CD4-positive, CD25-positive, alpha-beta regulatory T cell (primary cell): Measurements from ENCODE around the gene PPP4R4. TPM values are rescaled to one million over a fixed set of nuclear protein-coding genes. Genes with fewer than 3 reads are reported as not detected.
"Not testable (repeated sequence)": the region's sequence is repeated elsewhere in the genome, so short reads cannot be mapped to it uniquely, and the experiment has no call there.

ENCODE experiments used
- ATAC-seq, 2 donors: fragments of 150-1000 bp; cut with Tn5 transposase; one replicate each; pipeline ENCODE4 v1.10.0; 2021; ENCODE audit warnings: low read depth in 2 of 2, moderate number of reproducible peaks in 2 of 2, moderate library complexity in 1 of 2
- DNase-seq, 3 donors: peaks; one replicate each; pipeline versions ENCODE4 v3.0.0 to v3.0.0-alpha.2; 2012 to 2022; ENCODE audit warnings: mixed read lengths in 1 of 3
- H3K27ac ChIP-seq: one replicate; pipeline ENCODE4 v1.7.0; 2013; ENCODE audit warnings: mild to moderate bottlenecking, low read length; ENCODE audit not compliant: insufficient read depth, poor library complexity, severe bottlenecking
- H3K27me3 ChIP-seq: one replicate; pipeline ENCODE4 v1.7.0; 2013; ENCODE audit warnings: low read length; ENCODE audit not compliant: control insufficient read depth, insufficient read depth
- H3K36me3 ChIP-seq: one replicate; pipeline ENCODE4 v1.7.0; 2013; ENCODE audit warnings: mild to moderate bottlenecking, low read length, moderate library complexity; ENCODE audit not compliant: control insufficient read depth, insufficient read depth
- H3K4me1 ChIP-seq: 2 replicates; pipeline ENCODE4 v1.7.0; 2013; ENCODE audit warnings: mild to moderate bottlenecking, low read length; ENCODE audit not compliant: insufficient read depth, control insufficient read depth, poor library complexity, severe bottlenecking
- H3K4me3 ChIP-seq: one replicate; pipeline ENCODE4 v1.7.0; 2013; ENCODE audit warnings: low read depth, mild to moderate bottlenecking, low read length, moderate library complexity
- H3K9me3 ChIP-seq, 2 experiments: 1 replicate in 1 of 2; 2 replicates in 1 of 2; pipeline ENCODE4 v1.7.0; 2013; ENCODE audit warnings: low read length in 2 of 2, mild to moderate bottlenecking in 1 of 2, moderate library complexity in 1 of 2; ENCODE audit not compliant: control insufficient read depth in 2 of 2
- H3K27ac Mint-ChIP-seq, 3 donors: one replicate each; pipeline ENCODE4 v1.8.0; 2020 to 2022; ENCODE audit warnings: mild to moderate bottlenecking in 3 of 3, mixed read lengths in 3 of 3, moderate library complexity in 2 of 3
- H3K27me3 Mint-ChIP-seq: one replicate; pipeline ENCODE4 v1.8.0; 2022; ENCODE audit warnings: mild to moderate bottlenecking, mixed read lengths
- H3K36me3 Mint-ChIP-seq: one replicate; pipeline ENCODE4 v1.8.0; 2020; ENCODE audit warnings: mixed read lengths
- H3K4me1 Mint-ChIP-seq, 4 donors: one replicate each; pipeline ENCODE4 v1.8.0; 2020 to 2022; ENCODE audit warnings: mixed read lengths in 4 of 4, mild to moderate bottlenecking in 1 of 4
- H3K4me3 Mint-ChIP-seq, 4 donors: one replicate each; pipeline ENCODE4 v1.8.0; 2020 to 2022; ENCODE audit warnings: mild to moderate bottlenecking in 4 of 4, mixed read lengths in 4 of 4, moderate library complexity in 3 of 4
- H3K9me3 Mint-ChIP-seq, 7 donors: one replicate each; pipeline ENCODE4 v1.8.0; 2020 to 2022; ENCODE audit warnings: mixed read lengths in 7 of 7, mild to moderate bottlenecking in 3 of 7, moderate library complexity in 2 of 7
- polyA plus RNA-seq, 4 donors: library from polyadenylated mRNA; unstranded; fragments of 300-500 nt; fragmentation: Illumina TruSeq; gene quantifications; one replicate each; pipeline ENCODE4 v1.2.3, GENCODE V29; 2021
- total RNA-seq: library from RNA; stranded (reverse); gene quantifications from one replicate; pipeline ENCODE4 v1.2.3, GENCODE V29; 2022

The PPP4R4 gene
- total and polyA plus RNA-seq, 5 donors from 2014 or later, result 0.15 to 0.69 (median 0.37) TPM; not detected in 2

GRCh38 chr14:94292872-94293577 lies 118.9 kb downstream of the PPP4R4 start, which contains the start of gene SERPINA10:
Gene SERPINA10 (minus strand): TSS chr14:94293268. CDS start chr14:94290593, 2,675 bp downstream.
- no peaks in the 10 kb centered on the region for H3K27me3 ChIP-seq
- H3K27ac Mint-ChIP-seq, result no peak within 1 kb of the TSS
- no peaks in the 10 kb centered on the region for H3K9me3 ChIP-seq
- H3K4me1 ChIP-seq, result no peaks in the 10 kb centered on the region
- no peak within 1 kb of the TSS for H3K4me3 Mint-ChIP-seq
- H3K27ac ChIP-seq, result no peak within 1 kb of the TSS
- ATAC-seq (no peak), DNase-seq (no peak)
- H3K4me3 ChIP-seq, result no peak within 1 kb of the TSS
- H3K36me3 ChIP-seq, result no peaks in the 10 kb centered on the region
- peaks cover 9% of the 10 kb centered on the region for H3K27me3 Mint-ChIP-seq
- H3K4me1 Mint-ChIP-seq, result no peaks in the 10 kb centered on the region
- H3K36me3 Mint-ChIP-seq, result no peaks in the 10 kb centered on the region
- peaks cover 0 to 2% (median 0%) of the 10 kb centered on the region in 7 donors for H3K9me3 Mint-ChIP-seq

DNA sequence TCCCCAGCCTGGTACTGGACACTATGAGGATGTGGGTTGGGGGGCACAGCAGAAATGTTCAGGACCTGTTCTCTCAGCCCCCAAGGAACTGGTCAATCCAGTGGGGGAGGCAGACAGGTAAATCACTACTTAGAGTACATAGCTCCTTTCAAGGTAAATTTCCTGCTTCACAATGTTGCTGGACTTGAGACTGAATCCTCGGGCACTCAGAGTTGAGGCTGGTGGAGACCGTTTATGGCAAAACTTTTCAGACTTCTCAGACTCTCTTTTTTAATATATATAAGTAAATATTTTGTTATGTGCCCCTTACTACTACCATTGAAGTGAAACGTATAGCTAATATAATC lies 119.4 kb downstream of the PPP4R4 start:
- DNase-seq, result no peak

DNA sequence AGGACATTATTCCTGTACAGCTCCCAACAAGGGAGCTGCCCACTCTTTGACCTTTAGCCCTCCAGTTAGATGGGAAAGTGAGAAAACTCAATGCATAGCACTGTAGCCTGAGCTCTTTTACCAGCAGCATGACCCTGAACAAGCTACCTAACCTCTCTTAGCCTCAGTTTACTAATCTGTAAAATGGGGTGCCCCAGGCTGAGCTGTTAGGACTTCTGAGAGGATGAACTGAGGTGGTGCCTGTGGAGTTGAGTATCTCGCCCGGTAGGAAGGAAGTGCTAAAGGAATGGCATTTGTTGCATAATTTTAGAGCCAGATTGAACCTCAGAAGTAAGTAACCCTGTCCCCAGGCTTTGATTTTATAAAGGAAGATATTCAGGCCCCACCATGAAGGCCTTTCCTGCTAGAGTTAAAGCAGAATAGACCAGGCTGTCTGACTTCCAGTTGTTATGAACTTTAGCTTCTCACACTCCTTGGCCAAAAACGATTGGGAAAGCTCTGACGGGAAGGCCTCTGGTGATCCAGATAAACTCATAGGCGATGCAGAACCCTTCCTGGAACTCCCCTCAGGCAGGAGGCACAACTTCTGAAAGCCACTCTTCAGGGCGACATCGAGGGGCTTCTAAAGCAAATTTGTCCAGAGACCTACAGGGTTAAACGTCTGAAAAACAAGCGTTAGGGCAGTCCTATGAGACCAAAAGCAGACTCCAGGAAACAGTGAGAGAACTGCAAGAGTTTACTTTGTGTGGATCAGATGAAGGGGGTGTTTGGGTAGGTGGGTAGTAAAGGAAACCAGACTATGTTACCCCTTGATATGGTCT lies 121.4 kb downstream of the PPP4R4 start:
- Histone ChIP-seq H3K27me3 (no peaks in the 10 kb centered on the region), H3K4me1 (no peaks in the 10 kb centered on the region), H3K4me3 (no peak overlapping the region), H3K9me3 (no peaks in the 10 kb centered on the region), H3K27ac (no peak overlapping the region), H3K36me3 (no peaks in the 10 kb centered on the region)
- Mint-ChIP-seq H3K27me3 (peaks cover 4% of the 10 kb centered on the region), H3K27ac (no peak overlapping the region), H3K9me3 (peaks cover 0 to 3% (median 0%) of the 10 kb centered on the region in 7 donors), H3K4me3 (no peak overlapping the region), H3K36me3 (no peaks in the 10 kb centered on the region), H3K4me1 (no peaks in the 10 kb centered on the region)
- ATAC-seq, result no peak
- DNase-seq, result no peak

More for the DNA sequence above, 119.4 kb downstream of the PPP4R4 start:
- H3K4me3 ChIP-seq, result no peak overlapping the region
- Mint-ChIP-seq H3K4me1 (no peaks in the 10 kb centered on the region), H3K36me3 (no peaks in the 10 kb centered on the region), H3K9me3 (peaks cover 0 to 2% (median 0%) of the 10 kb centered on the region in 7 donors), H3K27me3 (peaks cover 9% of the 10 kb centered on the region), H3K4me3 (no peak overlapping the region), H3K27ac (no peak overlapping the region)
- no peaks in the 10 kb centered on the region for H3K4me1 ChIP-seq
- H3K27me3 ChIP-seq, result no peaks in the 10 kb centered on the region
- H3K9me3 ChIP-seq, result no peaks in the 10 kb centered on the region
- no peaks in the 10 kb centered on the region for H3K36me3 ChIP-seq
- no peak for ATAC-seq
- H3K27ac ChIP-seq, result no peak overlapping the region

DNA sequence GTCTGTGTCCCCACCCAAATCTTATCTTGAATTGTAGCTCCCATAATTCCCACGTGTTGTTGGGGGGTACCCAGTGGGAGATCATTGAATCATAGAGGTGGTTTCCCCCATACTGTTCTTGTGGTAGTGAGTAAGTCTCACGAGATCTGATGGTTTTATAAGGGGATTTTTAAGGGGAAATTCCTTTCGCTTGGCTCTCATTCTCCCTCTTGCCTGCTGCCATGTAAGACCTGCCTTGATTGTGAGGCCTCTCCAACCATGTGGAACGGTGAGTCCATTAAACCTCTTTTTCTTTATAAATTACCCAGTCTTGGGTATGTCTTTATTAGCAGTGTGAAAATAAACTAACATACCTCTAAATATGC lies 122.0 kb downstream of the PPP4R4 start:
- not testable (repeated sequence) for H3K4me3 Mint-ChIP-seq, H3K27ac Mint-ChIP-seq, H3K4me1 ChIP-seq, H3K36me3 Mint-ChIP-seq, H3K4me3 ChIP-seq, H3K36me3 ChIP-seq, H3K4me1 Mint-ChIP-seq, H3K9me3 Mint-ChIP-seq, H3K27me3 ChIP-seq, H3K9me3 ChIP-seq, DNase-seq, H3K27me3 Mint-ChIP-seq, ATAC-seq, H3K27ac ChIP-seq

GRCh38 chr14:94298130-94298529 lies 124.0 kb downstream of the PPP4R4 start:
- no peaks in the 10 kb centered on the region for H3K36me3 Mint-ChIP-seq
- peaks cover 4% of the 10 kb centered on the region for H3K27me3 Mint-ChIP-seq
- Histone ChIP-seq H3K36me3 (no peaks in the 10 kb centered on the region), H3K27ac (no peak overlapping the region), H3K4me3 (no peak overlapping the region), H3K27me3 (no peaks in the 10 kb centered on the region), H3K4me1 (no peaks in the 10 kb centered on the region), H3K9me3 (no peaks in the 10 kb centered on the region)
- H3K9me3 Mint-ChIP-seq, result peaks cover 0 to 3% (median 0%) of the 10 kb centered on the region in 7 donors
- no peak overlapping the region for H3K4me3 Mint-ChIP-seq
- no peaks in the 10 kb centered on the region for H3K4me1 Mint-ChIP-seq
- ATAC-seq (no peak), DNase-seq (no peak)
- H3K27ac Mint-ChIP-seq, result no peak overlapping the region

DNA sequence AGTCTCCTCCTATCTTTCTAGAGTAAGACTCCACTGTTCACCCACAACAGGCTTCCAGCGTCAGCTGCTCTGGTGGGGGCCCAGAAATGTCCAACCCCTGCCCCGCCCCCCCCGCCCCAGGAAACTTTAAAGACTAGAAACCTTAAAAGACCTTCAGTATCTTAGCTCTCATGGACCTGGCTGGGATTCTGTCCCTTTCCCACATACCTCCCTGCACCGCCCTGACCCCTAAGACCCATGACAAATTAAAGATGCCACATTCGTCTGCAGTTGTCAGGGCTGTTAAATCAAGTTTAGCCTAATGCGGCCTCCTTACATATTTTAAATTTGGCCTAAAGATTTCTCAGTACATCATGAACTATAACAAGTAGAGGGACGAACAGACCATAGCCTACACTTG lies 129.0 kb downstream of the PPP4R4 start:
- Mint-ChIP-seq H3K36me3 (no peaks in the 10 kb centered on the region), H3K4me1 (no peaks in the 10 kb centered on the region), H3K9me3 (peaks cover 0 to 13% (median 5%) of the 10 kb centered on the region in 7 donors), H3K4me3 (no peak overlapping the region), H3K27ac (no peak overlapping the region), H3K27me3 (no peaks in the 10 kb centered on the region)
- ATAC-seq, result no peak
- Histone ChIP-seq H3K36me3 (no peaks in the 10 kb centered on the region), H3K4me1 (no peaks in the 10 kb centered on the region), H3K27me3 (no peaks in the 10 kb centered on the region), H3K4me3 (no peak overlapping the region), H3K27ac (no peak overlapping the region), H3K9me3 (peaks cover 2 to 5% of the 10 kb centered on the region in 2 experiments)
- no peak for DNase-seq

DNA sequence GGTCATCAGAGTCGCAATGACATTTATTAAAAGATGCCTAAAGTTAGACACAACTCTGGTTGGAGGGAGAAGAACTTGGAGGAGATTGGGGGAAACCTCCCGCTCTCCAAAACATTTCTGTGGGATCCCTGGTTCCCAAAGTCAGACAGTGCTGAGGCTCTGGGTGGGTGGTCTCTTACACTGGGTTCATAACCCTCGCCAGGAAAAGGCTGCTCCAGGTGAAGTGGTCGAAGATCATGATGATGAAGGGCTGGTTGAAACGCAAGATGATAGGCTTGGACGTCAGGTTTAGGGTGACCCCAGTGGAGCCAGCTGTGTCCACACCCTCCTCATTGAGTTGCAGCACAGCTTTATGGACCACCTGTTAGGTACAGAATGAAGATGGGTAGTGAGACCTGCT lies 130.1 kb downstream of the PPP4R4 start:
- H3K36me3 Mint-ChIP-seq, result no peaks in the 10 kb centered on the region
- H3K4me1 Mint-ChIP-seq, result no peaks in the 10 kb centered on the region
- H3K9me3 Mint-ChIP-seq, result peaks cover 0 to 23% (median 8%) of the 10 kb centered on the region in 7 donors
- no peak overlapping the region for H3K4me3 ChIP-seq
- DNase-seq (no peak), ATAC-seq (no peak)
- no peaks in the 10 kb centered on the region for H3K4me1 ChIP-seq
- no peak overlapping the region for H3K27ac Mint-ChIP-seq
- no peaks in the 10 kb centered on the region for H3K36me3 ChIP-seq
- H3K27me3 ChIP-seq, result no peaks in the 10 kb centered on the region
- H3K9me3 ChIP-seq, result peaks cover 2 to 5% of the 10 kb centered on the region in 2 experiments
- no peak overlapping the region for H3K4me3 Mint-ChIP-seq
- H3K27me3 Mint-ChIP-seq, result no peaks in the 10 kb centered on the region
- no peak overlapping the region for H3K27ac ChIP-seq
